Activated CD4-positive, alpha-beta T cell treated with anti-CD3 and anti-CD28 coated beads for 24 hours (primary cell): ENCODE measurements around the gene SALL3.
"Not testable (repeated sequence)": the region's sequence is repeated elsewhere in the genome, so short reads cannot be mapped to it uniquely, and the experiment has no call there.

ENCODE experiments used
- DNase-seq, 2 donors: peaks; one replicate each; pipeline ENCODE4 v3.0.0-alpha.2; 2020; ENCODE audit warnings: low read depth in 2 of 2

SALL3 gene

DNA sequence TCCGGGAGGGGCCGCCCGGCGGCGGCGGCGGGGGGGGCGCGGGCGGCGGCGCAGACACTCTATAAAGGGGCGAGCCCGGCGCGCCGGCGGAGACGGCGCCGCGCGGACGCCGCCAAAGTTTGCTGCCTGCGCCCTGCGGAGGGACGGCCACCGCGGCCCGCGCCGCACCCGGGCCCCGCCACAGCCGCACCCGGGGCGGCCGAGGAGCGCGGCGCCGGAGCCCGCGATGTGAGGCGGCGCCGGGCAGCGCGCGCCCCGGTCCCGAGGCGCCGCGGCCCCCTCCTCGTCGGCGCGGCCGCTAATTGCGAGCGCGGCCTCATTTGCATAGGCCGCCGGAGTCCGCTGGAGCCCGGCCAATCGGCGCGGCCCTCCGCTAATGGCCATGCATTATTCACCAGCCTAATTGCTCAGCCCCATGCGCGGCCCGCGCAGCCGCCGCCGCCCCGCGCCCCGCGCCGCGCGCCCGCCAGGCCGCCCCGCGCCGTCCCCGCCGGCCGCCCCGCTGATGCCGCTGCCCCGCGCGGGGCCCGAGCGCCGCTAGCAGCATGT, at the start of gene SALL3:
TSS of gene SALL3 (plus strand) at position 89 of the 549 bp plus-strand sequence. CDS start at position 546, 457 bp downstream.
- no peak for DNase-seq

DNA sequence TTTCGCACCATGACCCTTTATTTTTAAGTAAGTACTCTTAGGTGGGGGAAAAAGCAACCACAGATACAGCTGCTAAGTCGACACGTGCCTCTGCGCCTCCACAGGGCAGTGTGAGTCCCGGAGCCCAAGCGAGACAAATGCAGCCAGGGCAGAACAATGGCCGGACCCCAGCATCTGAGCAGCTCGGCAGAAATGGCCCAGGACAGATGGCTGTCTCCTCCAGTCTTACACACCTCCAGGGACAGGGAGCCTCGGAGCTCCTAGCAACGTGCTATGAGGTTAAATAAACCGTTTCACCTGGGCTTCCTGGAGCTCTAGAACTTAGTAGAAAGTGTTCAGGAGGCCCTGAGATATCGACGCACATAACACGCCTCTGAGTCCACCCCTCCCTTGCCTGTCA, 47.3 kb upstream of the SALL3 start:
- DNase-seq: no peak

GRCh38 chr18:78934003-78934402, 45.6 kb upstream of the SALL3 start:
- DNase-seq: no peak

- DNase-seq: no peak
These were observed 44.9 kb upstream of the SALL3 start for GRCh38 chr18:78934551-78935225.

- no peak for DNase-seq
These were observed 44.2 kb upstream of the SALL3 start for GRCh38 chr18:78935406-78935805.

DNA sequence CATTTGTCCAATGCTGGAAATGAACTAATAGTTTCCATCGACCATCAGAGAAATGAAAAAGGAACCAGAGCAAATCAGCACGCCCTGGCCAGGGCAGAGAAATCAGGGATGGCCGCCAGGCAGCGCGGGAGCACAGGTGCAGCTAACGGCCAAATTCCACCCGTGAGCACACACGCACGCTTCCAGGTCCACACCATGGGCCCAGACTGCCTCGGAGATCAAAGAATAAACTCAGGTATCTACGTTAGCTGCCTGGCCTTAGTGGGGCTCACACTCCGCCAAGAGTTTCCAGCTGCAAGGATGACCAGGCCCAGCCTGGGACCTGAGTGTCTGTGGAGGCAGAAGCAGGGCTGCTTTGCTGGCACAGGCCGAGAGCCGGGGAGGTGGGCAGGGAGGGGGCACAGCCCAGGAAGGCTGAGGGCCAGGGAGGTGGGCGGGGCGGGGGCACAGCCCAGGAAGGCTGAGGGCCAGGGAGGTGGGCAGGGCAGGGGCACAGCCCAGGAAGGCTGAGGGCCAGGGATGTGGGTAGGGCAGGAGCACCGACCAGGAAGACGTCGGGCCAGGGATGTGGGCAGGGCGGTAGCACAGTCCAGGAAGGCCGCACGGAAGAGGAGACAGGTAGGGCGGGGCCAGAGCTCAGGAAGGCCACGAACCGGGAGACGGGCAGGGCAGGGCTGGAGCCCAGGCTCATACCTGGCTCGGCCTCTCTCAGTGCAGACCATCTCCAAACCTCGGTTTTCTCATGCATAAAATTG, 43.2 kb upstream of the SALL3 start:
- no peak for DNase-seq

DNA sequence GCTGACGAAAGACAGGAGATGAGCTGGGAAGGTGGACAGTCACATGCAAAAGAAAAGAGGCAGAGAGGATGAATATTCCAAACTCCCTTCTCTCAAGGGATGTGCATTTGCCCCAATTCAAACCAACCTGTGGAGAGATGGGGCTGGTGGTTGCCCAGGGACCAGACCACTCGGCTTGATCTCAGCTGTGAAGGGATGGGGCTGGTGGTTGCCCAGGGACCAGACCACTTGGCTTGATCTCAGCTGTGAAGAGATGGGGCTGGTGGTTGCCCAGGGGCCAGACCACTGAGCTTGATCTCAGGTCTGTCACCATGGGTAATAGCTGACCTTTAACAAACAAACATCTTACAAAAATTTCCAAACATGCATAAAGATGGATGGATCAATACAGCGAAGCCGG, 42.5 kb upstream of the SALL3 start:
- no peak for DNase-seq

DNA sequence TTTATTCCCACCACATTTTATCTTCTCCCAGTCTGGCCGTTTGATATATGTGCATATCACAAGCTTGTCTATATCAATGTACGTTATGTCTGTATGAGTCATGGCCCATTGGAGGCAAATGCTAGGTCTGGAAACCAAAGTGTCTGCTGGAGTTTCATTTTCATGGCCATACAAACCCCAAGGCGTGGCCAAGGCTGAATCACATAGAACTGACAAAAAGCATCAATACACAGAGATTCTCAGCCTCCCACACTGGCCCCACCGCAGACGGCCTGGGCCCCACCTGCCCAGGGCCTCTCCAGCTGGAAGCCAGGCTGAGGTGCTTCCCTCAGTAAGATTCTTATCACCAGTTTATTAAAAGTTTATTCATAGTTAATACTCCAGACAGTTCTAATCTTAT, 40.5 kb upstream of the SALL3 start:
- no peak for DNase-seq

GRCh38 chr18:78939734-78940494, 39.7 kb upstream of the SALL3 start:
- DNase-seq: no peak

GRCh38 chr18:78942236-78942635, 37.4 kb upstream of the SALL3 start:
- DNase-seq: not testable (repeated sequence)

- DNase-seq: no peak
These were observed 34.0 kb upstream of the SALL3 start for GRCh38 chr18:78945628-78946027.

DNA sequence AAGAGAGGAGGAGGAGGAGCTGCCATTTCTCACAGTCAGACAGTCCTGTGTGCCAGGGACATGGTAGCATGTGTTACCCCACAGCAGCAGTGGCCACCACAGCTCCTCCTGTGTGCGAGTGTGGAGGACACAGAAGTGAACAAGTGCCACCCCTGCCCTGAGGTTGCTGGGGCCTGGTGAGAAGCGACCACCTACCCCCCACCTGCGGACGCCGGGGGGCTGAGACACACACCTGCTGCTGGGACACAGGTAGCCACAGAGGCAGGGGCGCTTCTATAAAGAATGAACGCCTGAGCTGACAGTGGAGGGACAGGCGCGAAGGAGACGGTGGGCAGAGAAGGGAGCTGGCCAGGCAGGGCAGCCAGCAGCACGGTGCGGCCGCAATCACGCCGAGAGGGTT, 32.3 kb upstream of the SALL3 start:
- no peak for DNase-seq

- DNase-seq: no peak
These were observed 31.4 kb upstream of the SALL3 start for GRCh38 chr18:78948221-78948620.

DNA sequence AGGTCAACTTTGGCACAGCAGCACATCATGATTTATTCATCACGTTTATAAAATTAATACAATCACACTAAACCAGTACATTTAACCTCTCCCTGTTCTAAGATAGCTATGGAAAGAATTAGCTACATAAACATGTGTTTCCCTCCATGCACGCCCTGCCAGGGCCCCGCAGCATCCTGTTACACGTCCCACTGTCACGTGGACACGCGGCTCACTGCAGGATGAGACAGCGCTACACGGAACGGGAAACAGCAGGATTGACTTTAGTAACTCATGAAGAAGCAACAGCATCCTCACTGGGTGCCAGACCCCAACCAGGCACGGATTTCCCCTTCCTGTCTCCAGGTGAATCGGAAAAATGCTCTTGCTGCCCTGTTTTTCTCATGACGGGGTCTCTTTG, 30.9 kb upstream of the SALL3 start:
- no peak for DNase-seq

DNA sequence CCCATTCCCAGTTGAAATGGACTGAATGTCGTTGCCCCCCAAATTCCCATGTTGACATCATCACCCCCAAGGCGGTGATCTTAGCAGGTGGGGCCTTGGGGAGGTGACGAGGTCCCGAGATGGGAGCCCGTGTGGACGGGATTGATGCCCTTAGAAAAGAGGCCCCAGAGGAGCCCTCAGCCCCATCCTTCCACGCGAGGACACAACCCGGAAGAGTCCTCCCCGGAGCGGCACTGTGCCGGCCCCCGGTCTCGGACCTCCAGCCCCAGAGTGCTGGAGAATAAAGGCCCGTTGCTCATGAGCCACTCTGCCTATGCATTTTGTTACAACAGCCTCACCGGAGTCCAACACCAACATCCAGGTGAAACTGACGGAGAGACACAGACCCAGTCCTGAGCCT, 30.4 kb upstream of the SALL3 start:
- DNase-seq: no peak

DNA sequence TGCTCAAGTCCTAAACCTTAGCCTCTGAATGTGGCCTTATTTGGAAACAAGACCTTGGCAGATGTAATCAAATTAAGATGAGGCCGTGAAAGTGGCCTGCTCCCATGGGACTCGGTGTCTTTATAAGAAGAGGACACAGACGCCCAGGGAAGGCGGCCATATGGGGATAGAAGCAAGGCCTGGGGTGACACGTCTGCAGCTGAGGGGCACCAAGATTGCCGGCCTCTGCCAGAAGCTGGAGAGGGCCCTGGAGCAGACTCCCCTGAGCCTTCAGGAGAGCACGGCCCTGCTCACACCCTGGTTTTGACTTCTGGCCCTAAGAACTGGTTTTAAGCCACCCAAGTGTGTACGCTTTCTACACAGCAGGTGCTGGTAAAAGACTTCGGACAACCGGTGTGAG, 29.2 kb upstream of the SALL3 start:
- no peak for DNase-seq

GRCh38 chr18:78953566-78953965, 26.1 kb upstream of the SALL3 start:
- DNase-seq: no peak

GRCh38 chr18:78955051-78955450, 24.6 kb upstream of the SALL3 start:
- no peak for DNase-seq

- no peak for DNase-seq
These were observed 22.5 kb upstream of the SALL3 start for GRCh38 chr18:78957140-78957539.

DNA sequence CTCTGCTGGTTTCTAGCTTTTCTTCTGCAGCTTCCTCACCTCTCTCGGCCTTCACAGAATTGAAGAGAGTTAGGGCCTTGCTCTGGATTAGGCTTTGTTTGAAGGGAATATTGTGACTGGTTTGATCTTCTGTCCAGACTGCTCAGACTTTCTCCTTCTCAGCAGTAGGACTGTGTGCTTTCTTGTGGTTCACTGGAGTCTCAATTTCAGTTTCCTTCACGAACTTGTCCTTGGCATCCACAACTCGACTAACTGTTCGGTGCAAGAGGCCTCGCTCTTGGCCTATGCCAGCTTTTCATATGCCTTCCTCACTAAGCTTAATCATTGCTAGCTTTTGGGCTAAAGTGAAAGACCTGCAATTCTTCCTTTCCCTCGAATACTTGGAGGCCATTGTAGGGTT, 18.9 kb upstream of the SALL3 start:
- no peak for DNase-seq

DNA sequence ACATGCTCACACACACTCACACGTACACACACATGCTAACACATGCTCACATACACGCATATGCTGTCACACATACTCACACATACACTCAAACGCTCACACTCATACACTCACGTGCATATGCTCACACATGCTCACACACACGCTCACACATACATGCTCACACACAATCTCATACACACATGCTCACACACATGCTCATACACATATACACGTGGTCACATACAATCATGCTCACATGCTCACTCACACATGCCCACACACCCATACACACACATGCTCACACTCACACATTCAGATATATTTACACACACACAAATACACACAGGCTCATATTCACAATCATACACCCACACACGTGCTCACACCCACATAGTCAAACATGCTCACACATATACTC, 17.5 kb upstream of the SALL3 start:
- no peak for DNase-seq

GRCh38 chr18:78964727-78965126, 14.9 kb upstream of the SALL3 start:
- not testable (repeated sequence) for DNase-seq
